Astrocyte of the cerebellum (primary cell): ENCODE data around the gene C19orf44.
"Not testable (repeated sequence)": the region's sequence is repeated elsewhere in the genome, so short reads cannot be mapped to it uniquely, and the experiment has no call there.

ENCODE experiments used
- DNase-seq: peaks from one replicate; pipeline ENCODE4 v3.0.0-alpha.2; 2011; ENCODE audit warnings: low read depth
- H3K4me3 ChIP-seq: 2 replicates; pipeline ENCODE4 v1.5.1; 2011; ENCODE audit warnings: mild to moderate bottlenecking, low read depth, low read length, moderate library complexity
- CTCF ChIP-seq: IDR thresholded peaks from 2 replicates; pipeline ENCODE4 v1.5.1; 2012; ENCODE audit warnings: low read length, low read depth, moderate library complexity, mild to moderate bottlenecking; ENCODE audit errors: missing control alignments
- in situ Hi-C: cut with HindIII; loops from 2 replicates; pipeline ENCODE4 v1.10.0; 2017; ENCODE audit warnings: low sequenced_read_pairs

C19orf44 gene

DNA sequence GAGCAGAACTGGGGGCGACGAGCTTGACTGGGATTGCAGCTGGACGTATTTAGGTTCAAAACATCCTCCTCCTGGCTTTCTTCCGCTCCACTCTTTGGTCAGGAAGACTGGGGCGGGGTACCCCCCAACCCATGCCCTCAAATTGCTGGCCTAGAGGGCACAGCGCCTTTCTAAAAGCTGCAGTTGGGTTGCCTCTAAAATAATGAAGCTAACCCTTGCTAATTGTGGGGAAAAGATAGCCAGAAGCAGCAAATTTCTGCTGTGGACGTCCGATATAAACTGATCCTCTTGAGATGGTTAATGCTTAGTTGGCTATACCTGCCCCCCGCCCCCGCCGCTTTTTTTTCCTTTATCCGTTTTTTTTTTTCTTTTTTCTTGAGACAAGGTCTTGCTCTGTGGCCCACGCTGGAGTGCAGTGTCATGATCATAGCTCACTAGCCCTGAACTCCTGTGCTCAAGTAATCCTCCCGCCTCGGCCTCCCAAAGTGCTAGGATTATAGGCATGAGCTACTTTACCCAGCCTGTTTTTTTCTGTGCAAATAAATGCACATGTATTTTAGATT, 46.8 kb downstream of the C19orf44 start:
- TF ChIP-seq CTCF = no peak
- no peak for DNase-seq
- H3K4me3 ChIP-seq = peak overlapping the region; percentile 94
- in situ Hi-C loops = no loop called here

DNA sequence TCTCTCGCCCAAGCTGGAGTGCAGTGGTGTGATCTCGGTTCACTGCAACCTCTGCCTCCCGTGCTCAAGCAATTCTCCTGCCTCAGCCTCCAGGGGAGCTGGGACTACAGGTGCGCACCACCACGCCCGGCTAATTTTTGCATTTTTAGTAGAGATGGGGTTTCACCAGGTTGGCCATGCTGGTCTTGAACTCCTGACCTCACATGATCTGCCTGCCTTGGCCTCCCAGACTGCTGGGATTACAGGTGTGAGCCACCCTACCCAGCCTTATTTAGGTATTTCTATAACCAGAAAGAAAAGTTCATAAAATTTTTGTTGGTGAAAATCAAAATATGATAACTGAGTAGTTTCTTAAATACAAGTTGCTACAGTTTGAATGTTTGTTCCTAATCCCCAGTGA, 47.5 kb downstream of the C19orf44 start:
- H3K4me3 ChIP-seq, in situ Hi-C loops, DNase-seq: not testable (repeated sequence)

DNA sequence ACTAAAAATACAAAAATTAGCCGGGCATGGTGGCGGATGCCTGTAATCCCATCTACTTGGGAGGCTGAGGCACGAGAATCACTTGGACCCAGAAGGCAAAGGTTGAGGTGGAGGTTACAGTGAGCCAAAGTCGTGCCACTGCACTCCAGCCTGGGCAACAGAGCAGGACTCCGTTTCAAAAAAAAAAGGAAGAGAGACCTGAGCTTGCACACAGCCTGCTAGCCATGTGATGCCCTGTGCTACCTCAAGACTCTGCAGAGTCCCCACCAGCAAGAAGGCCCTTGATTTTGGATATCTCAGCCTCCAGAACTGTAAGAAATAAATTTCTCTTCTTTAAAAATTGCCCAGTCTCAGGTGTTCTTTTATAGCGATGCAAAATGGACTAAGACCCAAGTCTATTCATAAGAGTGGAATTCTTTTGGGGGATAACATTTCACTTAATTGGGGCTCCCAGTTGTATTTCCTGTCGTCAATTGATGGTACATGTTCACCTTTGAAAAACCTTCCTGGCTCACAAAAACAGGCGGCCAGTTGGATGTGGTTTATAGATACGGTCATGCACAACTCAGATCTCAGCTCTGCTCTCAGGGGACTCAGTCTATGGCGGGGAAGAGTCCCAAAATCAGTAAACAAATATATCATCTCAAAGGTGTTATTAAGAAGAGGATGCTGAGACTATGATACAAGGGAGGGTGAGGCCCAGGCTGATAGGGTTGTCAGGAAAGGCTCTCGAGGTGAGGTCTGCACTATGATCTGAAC, 48.5 kb downstream of the C19orf44 start:
- in situ Hi-C loops = no loop called here
- no peak for TF ChIP-seq CTCF
- no peak for DNase-seq
- H3K4me3 ChIP-seq = no peak overlapping the region

GRCh38 chr19:16548956-16549355, 52.8 kb downstream of the C19orf44 start:
- TF ChIP-seq CTCF = no peak
- H3K4me3 ChIP-seq = no peak overlapping the region
- no peak for DNase-seq
- in situ Hi-C loops = no loop called here

DNA sequence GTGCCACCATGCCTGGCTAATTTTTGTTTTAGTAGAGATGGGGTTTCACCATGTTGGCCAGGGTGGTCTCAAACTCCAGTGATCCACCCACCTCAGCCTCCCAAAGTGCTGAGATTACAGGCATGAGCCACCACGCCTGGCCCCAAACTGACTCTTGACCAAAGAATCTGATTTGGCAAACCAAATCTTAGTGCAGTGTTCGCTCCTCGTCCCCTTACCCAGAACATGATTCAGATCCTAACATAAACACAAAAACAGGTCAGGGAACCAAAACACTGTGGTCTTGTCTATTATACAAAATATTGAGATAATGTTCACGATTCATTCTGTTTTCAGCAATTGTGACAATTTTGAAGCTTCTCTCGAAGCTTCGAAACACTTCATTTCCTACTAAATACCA, 55.7 kb downstream of the C19orf44 start:
- in situ Hi-C loops, DNase-seq, H3K4me3 ChIP-seq: not testable (repeated sequence)

DNA sequence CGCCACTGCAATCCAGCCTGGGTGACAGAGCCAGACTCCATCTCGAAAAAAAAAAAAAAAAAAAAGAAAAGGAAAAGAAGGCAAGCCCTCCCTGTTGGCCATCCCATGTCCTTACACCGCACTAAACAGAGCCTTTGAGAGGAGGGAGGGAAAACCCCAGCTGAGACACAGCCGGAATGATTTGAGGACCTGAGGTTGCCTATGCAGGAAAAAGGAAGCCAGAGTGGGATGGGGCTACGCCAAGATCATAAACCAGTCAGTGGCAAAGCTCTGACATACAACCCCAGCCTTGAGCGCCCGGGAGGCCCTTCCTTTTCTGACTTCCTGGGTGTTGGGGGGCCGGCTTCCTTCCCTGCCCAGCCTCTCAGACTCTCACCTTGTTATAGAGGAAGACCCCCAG, 58.6 kb downstream of the C19orf44 start:
- DNase-seq = no peak
- TF ChIP-seq CTCF = no peak
- in situ Hi-C loops = no loop called here
- H3K4me3 ChIP-seq = no peak overlapping the region

- in situ Hi-C loops = no loop called here
- TF ChIP-seq CTCF = no peak
- peak; percentile 71 for DNase-seq
- no peak overlapping the region for H3K4me3 ChIP-seq
These were observed 63.6 kb downstream of the C19orf44 start for GRCh38 chr19:16559780-16560276.
